ENCODE measurements around the gene PPP1R11. TPM values are rescaled to one million over a fixed set of nuclear protein-coding genes. Genes with fewer than 3 reads are reported as not detected.

PPP1R11 gene
- total RNA-seq, 1 donor from 2014 or later, result 19.0 TPM

DNA sequence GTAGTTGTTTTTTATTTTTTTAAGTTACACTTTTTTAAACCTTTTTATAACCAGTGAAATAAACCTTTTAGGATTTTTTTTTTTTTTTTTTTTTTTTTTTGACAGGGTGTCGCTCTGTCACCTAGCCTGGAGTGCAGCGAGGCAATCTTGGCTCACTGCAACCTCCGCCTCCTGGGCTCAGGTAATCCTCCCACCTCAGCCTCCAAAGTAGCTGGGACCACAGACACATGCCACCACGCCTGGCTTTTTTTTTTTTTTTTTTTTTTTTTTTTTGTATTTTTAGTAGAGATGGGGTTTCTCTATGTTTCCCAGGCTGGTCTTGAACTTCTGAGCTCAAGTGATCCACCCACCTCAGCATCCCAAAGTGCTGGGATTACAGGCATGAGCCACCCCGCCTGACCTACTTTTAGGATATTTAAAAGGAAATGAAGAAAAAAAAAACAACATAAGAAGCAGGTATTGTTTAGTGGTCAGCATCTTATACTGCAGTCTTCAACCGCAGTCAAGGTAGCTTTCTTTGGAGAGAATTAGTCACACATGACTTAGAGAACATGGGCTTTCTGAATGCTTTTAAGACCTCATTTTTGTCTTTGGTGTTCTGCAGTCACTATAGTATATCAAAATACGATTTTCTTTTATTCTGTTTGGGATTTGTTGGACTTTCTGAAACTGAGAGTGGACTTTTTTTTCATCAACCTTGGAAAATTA is 4.4 kb upstream of the PPP1R11 start:
- TF ChIP-seq, protein P1, sequence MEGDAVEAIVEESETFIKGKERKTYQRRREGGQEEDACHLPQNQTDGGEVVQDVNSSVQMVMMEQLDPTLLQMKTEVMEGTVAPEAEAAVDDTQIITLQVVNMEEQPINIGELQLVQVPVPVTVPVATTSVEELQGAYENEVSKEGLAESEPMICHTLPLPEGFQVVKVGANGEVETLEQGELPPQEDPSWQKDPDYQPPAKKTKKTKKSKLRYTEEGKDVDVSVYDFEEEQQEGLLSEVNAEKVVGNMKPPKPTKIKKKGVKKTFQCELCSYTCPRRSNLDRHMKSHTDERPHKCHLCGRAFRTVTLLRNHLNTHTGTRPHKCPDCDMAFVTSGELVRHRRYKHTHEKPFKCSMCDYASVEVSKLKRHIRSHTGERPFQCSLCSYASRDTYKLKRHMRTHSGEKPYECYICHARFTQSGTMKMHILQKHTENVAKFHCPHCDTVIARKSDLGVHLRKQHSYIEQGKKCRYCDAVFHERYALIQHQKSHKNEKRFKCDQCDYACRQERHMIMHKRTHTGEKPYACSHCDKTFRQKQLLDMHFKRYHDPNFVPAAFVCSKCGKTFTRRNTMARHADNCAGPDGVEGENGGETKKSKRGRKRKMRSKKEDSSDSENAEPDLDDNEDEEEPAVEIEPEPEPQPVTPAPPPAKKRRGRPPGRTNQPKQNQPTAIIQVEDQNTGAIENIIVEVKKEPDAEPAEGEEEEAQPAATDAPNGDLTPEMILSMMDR (IDR thresholded peaks at IDR 0.05; ENCODE audit: insufficient read depth, low read length, severe bottlenecking), result no peak
- no peak overlapping the region for H3K4me3 ChIP-seq (ENCODE audit: low read depth, low read length)

DNA sequence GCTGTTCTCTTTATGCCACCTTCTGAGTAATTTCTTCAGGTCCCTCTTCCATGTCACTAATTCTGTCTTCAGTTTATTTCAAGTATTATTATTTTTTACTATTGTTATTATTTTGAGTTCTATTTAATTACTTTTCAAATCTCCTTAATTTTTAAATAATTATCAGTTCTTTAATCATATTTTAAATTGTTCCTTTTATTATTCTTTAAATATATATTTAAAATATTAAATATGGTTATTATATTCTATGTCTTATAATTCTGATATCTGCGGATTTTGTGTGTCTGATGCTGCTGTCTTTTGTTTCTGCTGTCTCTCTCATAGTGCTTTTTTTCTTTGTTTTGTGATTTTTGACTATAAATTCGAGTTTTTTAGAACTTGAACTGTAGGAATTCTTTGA is 3.7 kb upstream of the PPP1R11 start:
- H3K4me3 ChIP-seq (ENCODE audit: low read depth, low read length), result no peak overlapping the region
- no peaks in the 10 kb centered on the region for H3K36me3 ChIP-seq (ENCODE audit: control insufficient read depth, insufficient read depth, low read length)
- FAIRE-seq (no peak), DNase-seq (ENCODE audit: low read depth) (no peak)
- H3K27me3 ChIP-seq (ENCODE audit: control insufficient read depth, insufficient read depth, low read length), result no peaks in the 10 kb centered on the region
- TF ChIP-seq, protein P1 (IDR thresholded peaks at IDR 0.05; ENCODE audit: insufficient read depth, low read length, severe bottlenecking), result no peak

More for the DNA sequence above, 4.4 kb upstream of the PPP1R11 start:
- no peak for FAIRE-seq
- no peak for DNase-seq (ENCODE audit: low read depth)
- no peaks in the 10 kb centered on the region for H3K27me3 ChIP-seq (ENCODE audit: control insufficient read depth, insufficient read depth, low read length)
- H3K36me3 ChIP-seq (ENCODE audit: control insufficient read depth, insufficient read depth, low read length), result no peaks in the 10 kb centered on the region

DNA sequence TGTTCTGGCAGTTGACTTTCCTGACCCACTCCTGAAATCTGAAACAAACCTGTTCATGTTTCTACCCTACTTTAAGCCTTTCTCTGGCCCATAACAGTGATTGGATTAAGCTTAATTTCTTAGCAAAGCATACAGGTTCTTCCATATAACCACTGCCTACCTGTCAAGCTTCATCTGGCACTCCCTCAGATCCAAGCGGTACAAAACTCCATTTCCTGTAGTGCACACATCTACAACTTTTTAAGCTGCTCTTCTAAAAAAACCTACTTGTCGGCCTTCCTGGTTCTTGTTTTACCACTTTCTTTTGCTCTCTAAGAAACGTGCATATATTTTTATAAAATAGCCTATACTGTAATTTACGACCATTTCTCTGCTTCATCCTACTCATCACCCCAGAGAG is 916 bp upstream of the PPP1R11 start:
- TF ChIP-seq, protein P1 (IDR thresholded peaks at IDR 0.05; ENCODE audit: insufficient read depth, low read length, severe bottlenecking), result no peak
- DNase-seq (ENCODE audit: low read depth) (no peak), FAIRE-seq (no peak)
- H3K36me3 ChIP-seq (ENCODE audit: control insufficient read depth, insufficient read depth, low read length), result peaks cover 8% of the 10 kb centered on the region
- no peaks in the 10 kb centered on the region for H3K27me3 ChIP-seq (ENCODE audit: control insufficient read depth, insufficient read depth, low read length)
- peak overlapping the region; percentile 78 for H3K4me3 ChIP-seq (ENCODE audit: low read depth, low read length)

DNA sequence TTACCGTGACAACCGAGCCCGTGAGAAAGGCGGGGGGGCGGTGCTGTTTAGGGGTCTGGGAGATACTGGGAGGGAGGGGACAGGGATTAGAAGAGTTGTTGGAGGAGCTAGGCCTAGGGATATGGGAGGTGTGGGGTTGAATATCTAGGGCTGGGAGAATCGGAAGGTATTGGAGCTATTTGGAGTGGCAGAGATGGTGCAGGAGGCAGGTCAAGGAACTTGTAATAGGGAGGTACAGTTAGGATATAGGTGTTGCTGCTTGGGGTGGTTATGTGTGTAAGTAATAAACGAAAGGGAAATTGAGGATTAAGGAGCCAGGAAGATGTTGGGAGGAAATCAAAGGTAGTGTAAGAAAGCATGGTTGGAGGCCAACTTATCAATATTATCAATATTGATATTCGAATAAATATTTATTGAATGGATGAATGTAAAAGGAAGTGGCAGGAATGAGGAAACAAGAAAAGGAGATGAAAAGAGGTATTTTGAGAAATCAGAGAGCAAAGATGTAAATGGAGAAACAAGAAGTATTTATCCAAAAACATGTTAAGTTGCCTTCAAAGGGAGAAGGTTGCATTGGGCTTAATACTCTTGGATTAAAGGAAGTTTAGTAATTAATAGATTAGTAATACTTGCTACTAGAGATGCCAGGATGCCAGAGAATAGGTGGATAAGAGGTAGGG is 602 bp downstream of the PPP1R11 start:
- DNase-seq (ENCODE audit: low read depth) (no peak), FAIRE-seq (no peak)
- H3K36me3 ChIP-seq (ENCODE audit: control insufficient read depth, insufficient read depth, low read length), result peaks cover 16% of the 10 kb centered on the region
- TF ChIP-seq, protein P1 (IDR thresholded peaks at IDR 0.05; ENCODE audit: insufficient read depth, low read length, severe bottlenecking), result no peak
- H3K27me3 ChIP-seq (ENCODE audit: control insufficient read depth, insufficient read depth, low read length), result no peaks in the 10 kb centered on the region
- peak overlapping the region; percentile 78 for H3K4me3 ChIP-seq (ENCODE audit: low read depth, low read length)

DNA sequence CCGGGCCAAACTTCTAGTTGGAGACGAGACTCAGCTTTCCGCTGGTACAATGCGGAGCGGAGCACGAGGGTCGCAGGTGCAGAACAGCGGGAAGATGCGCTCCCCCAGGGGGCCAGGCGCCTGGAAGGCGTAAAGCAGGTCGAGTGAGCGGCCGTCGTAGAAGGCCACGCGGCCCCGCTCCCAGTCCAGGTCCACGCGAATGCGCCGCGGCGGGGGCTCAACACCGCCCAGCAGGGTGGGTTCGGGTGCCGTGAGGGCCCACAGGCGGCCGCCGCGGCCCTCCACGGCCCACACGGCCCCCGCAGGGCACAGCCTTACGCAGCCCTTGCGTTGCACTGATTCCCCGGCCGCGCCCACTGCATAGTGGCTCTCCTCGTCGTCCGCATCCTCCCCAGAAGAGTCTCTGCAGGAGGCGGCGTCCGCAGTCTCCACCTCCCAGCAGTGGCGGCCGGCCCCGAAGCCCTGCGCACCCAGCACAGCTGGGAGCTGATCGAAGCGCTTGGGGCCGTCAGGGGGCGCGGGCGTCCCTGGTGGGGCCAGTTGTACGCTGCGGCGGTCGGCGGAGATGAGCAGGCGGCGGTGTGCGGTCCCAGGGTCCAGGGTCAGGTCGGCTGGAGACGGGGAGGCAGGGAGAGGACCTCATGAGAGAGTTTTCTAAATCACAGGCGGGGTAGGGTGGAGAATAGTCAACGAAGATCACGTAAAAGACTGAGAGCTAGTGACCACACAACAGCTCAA is 4.3 kb downstream of the PPP1R11 start:
- peaks cover 16% of the 10 kb centered on the region for H3K36me3 ChIP-seq (ENCODE audit: control insufficient read depth, insufficient read depth, low read length)
- DNase-seq (ENCODE audit: low read depth) (no peak), FAIRE-seq (no peak)
- TF ChIP-seq, protein P1 (IDR thresholded peaks at IDR 0.05; ENCODE audit: insufficient read depth, low read length, severe bottlenecking), result no peak
- no peak overlapping the region for H3K4me3 ChIP-seq (ENCODE audit: low read depth, low read length)
- H3K27me3 ChIP-seq (ENCODE audit: control insufficient read depth, insufficient read depth, low read length), result no peaks in the 10 kb centered on the region

Measured in bronchial epithelial cell (primary cell).